HG03064 (cell line): ENCODE results near the gene NT5C2.
A peak's percentile ranks its signal among the peaks of the same experiment; 100 is the strongest.

ENCODE experiments used
- ATAC-seq: cut with Tn5 transposase; IDR thresholded peaks from one replicate; pipeline ENCODE4 v1.9.1; 2021; ENCODE audit warnings: low read depth; ENCODE audit not compliant: unreplicated experiment

Gene NT5C2

DNA sequence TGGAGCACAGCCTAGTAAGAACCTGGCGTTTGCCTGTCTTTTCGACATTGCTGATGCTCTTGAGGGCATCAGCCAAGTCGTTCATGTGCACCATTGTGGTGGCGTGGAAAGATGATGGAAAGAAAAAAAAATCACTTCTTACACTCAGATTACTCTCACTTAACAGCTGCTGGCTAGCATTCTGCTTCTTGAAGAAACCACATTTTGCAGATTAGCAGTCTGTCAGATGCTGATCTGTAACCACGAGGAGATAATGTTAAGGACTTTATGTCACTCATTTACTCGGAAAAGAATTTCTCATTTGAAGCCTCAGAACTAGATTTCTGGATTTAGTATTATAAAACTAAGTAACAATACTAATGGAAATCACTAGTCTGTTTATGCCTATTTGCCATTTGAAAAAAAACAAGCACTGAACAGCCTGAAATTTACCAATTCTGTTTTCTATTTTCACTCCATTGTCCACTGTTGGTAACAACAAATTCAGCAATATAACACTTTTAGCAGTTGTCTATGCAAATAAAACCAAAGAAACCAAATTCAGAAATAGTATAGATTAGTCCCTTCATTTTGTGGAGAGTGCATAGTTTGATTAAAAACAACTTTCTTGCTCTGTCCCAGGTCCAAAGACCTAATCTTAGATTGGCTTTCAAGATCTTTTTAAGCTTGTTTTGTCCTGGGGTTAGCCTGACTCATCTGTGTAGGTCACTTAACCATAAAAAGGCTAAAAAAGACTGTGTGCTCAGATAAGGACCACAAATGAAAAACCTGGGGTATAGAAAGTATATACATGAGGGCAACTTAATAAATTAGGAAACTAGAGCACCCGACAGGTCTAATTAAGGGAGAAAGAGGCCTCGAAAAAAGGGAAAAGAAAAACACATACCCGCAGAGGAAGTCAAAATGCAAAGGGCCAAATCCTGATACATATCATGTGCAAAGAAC, 67.5 kb downstream of the NT5C2 start:
- ATAC-seq: peak; percentile 82

DNA sequence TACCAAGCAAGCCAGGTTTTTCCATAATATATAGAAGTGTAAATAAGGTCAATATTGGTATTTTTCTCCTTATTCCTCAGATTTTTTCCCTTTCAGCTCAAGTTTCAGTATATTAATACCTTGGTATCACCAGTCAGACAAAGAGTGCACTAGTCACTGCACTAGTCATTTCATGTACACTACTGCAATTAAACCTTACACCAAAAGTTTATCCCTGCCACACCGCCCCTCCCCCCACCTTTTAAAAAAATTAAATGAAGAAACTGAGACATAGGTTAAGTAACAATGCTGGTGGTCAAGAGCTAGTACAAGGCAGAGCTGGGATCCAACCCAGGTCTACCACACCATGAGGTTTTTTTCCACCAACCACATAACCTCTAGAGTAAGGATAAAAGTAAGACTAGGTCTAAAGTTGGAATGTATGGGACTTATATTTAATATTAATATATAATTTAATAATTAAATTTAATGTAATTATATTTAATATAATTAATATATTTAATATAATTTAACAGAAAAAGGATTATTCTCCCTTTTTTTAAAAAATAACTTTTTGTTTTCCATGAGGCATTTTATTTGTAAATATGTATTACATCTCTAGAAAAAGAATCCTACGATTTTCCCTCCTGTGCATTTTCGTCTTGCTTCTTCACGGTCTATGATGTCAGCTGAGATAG, 68.5 kb downstream of the NT5C2 start:
- ATAC-seq: no peak

DNA sequence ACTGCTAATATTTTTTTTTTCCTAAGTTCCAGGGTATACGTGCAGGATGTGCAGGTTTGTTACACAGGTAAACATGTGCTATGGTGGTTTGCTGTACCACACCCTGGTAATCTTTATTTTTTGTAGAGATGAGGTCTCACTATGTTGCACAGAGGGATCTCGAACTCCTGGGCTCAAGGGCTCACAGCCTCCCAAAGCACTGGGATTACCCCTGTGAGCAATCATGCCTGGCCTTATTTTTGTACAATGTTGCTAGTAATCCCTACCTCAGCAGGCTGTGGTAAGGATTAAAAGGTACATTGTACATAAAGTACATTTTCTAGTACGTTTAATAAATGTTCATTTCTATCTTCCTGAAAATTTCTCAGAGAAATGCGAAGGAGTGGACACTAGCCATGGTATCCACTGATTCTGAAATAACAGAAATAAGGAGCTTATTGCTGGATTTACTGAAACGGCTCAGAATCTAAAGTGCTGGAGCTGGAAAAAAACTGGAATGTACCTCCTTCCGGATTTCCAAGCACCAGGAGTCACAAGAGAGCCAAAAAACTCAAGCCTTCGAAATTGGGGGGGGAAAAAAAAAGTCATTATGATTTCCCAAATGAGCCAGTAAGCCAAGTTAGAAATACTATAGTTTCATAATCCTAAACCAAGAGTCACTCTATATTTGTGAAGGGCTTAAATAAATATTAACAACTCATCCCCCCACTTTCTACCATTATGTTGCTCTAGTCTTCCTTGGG, 69.6 kb downstream of the NT5C2 start:
- ATAC-seq: no peak

DNA sequence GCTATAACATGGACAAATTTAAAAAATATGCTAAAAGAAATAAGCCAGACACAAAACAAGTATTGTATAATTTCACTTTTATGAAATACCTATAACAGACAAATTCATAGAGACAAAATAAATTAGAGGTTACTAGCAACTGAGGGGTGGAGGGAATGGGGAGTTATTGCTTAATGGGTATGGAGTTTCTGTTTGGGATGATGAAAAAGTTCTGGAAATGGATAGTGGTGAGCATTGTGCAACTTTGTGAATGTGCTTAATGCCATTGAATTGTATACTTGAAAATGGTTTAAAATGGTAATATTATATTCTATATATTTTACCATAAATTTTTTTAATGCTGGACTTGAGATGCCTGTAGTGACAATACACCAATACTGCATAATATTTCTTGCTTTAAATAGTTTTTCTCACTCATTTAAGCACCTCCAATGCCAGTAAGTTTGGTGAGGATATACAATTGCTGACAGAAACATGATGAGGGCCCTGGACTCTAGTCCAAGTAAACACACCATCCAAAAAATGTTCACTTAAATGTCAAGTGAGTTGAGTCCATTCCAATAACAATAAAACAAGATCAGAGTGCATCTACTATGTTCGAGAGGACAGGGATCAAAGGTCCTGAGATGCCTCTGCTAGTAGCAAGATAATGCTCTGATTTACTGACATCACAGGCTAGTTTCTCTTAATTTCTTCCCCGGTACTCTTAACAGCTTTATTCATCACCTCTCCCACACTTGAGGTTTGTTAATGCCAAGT, 71.9 kb downstream of the NT5C2 start:
- ATAC-seq: no peak

DNA sequence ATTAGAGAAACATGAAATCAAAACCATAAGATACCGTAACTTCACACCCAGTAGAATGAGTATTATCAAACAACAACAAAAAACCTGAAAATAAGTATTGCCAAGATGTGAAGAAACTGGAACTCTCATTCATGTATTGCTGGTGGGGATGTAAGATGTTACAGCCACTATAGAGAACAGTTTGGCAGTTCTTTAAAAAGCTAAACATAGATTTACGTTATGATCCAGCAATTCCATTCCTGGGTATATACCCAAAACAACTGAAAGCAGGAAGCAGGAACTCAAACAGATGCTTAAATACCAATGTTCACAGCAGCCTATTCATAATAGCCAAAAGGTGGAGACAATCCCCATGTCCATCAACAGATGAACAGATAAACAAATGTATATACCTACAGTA, 72.5 kb downstream of the NT5C2 start:
- ATAC-seq: no peak

DNA sequence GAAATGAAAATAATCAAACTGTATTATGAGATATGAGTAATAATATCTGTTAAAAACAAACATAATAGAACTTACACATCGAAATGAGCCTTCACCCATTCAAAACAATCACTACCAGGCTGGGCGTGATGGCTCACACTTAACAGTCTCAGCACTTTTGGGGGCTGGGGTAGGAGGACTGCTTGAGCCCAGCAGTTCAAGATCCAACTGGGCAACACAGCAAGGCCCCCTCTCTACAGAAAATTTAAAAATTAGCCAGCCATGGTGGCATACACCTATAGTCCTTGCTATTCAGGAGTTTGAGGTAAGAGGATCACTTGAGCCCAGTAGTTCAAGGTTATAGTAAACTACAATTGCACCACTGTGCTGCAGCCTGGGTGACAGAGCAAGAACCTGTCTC, 75.8 kb downstream of the NT5C2 start:
- ATAC-seq: no peak

DNA sequence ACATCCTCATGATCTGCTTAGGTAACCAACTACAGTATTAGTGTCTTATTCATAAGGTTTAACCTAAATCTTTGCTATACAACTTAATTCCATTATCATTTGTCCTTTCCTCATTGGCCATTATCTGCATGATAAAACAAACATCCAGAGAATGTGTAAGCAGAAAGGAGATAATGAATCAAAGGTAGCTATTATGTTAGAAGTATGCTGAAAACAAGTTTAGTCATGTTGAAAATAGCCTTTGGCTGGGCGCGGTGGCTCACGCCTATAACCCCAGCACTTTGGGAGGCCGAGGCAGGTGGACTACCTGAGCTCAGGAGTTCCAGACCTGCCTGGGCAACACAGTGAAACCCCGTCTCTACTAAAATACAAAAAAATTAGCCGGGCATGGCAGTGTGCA, 78.2 kb downstream of the NT5C2 start:
- no peak for ATAC-seq

DNA sequence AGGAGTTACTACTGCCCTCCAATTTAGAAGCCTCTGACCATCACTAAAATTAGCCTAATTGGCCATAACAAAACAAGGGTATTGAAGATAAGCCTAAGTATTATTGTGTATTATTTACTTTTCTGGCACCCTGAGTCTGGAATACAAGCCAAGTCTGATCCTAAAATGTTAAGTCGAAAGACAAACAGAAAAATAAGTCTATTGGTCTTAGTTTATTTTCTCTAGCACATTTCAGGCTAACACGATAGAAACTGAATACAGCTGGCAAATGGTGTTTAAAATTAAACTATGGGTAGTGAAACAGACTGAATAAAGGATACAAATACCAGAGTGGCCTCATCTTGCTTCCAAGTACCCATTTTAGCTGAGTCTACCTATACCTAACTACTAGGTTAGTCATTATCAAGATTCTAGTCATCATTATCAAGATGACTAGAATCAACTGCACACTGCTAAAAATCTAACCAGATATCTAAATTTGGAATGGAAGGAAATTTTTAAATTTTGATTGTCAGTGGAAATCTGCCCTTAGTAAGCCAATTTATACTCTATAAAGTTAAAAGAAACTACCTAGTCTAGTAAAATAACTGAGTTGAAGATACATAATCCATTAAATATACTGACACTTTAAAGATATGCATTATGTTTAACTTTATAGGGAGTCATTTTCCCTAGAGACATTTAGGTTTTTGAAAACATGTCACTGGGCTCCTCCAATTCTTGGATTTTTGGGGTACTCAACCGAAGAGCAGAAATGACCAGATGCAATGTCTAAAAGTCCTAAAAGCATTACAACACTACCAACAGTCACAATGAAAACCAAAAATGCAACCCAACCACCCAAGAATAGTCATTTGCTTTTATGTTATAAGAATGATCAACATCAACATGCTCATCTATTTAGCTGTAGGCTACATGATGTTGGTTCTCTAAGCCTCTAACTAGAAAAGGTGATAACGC, 80.9 kb downstream of the NT5C2 start:
- peak; percentile 52 for ATAC-seq

DNA sequence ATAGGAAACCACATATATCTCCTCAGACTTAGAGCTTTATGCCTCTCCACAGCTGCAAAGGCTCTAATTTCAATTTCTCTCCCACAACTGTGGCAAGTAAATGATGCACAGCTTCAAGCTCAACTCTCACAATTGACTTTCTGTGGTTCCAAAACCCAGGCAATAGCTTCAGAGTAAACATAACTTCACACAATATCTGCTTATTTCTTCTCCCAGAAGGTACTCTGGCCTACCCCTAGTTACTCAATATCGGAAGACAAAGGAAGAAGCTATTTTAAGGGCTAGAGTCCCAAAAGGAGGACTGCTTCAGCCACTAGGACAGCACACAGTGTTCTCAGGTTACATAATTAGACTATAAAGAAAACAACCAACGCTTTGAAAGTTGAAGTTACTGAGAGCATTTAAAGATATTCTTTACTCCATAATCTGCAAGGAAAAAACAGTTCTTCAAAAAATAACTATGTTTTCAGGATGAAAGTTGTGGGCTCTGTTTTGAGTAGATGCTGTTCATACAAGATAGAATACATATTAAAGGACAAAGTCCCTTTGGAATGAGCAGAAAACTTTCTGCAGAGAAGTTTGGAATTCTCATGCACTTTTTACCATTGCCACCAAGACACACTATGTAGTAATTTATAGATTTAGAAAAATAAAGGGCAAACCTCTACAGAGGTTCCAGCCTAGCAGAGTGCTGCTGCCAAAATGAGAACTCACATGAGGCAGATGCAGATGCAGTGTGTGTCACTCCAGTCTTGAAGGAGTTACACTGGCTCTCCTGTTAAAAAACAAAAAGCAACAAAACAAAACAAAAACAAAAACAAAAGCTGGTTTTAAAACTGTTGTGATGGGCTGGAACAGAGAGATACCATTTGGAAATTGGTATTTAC, 81.8 kb downstream of the NT5C2 start:
- ATAC-seq: peak; percentile 57

DNA sequence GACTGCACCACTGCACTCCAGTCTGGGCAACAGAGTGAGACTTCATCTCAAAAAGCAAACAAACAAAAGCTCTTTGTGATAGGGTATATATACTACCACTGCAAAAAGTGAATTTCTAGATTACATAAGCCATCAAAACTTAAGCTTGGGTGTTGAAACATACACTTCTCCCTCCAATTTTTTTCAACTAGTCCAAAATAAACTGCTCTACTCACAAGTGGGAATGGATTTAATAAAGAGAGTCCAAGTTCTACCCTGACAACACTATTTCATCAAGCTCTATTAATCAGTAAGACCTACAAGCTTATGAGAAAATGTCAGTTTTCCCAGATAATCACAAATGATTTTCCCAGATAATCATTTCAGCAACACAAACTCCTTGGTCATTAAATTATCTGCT, 82.7 kb downstream of the NT5C2 start:
- no peak for ATAC-seq

DNA sequence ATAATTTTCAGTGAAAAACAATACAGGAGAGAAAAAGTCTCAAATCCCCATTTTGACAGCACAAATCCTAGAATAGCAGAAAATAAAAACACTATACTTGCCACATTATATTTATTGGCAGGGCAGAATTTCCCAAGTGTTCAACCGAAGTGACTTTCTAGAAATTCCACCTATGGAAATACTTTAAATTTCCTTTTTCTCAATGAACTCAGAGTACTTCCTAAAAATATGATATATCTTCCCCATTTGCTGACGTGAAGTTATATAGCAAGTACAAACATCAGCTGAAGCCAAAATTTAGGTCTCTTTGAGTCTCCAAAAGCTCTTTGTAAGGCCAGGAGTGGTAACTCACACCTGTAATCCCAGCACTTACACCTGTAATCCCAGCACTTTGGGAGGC, 83.3 kb downstream of the NT5C2 start:
- ATAC-seq: no peak

DNA sequence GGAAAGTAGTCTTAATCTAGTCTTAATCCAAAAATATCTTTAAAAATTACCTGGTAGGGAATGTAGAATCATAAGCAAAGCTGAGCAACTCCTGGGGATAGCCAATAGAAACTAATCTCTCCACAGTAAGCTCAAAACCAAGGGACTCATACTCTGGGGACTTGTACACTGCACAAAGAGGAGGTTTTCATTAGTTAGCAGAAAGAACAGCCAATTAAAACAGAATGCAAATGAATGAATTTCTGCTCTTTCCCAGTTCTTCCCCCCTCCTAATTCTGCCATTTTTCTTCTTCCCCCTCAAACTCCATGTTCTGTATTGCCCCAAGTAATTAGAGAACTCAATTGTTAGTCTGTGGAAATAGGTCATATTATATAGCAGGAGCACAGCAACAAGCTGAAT, 86.5 kb downstream of the NT5C2 start:
- no peak for ATAC-seq

DNA sequence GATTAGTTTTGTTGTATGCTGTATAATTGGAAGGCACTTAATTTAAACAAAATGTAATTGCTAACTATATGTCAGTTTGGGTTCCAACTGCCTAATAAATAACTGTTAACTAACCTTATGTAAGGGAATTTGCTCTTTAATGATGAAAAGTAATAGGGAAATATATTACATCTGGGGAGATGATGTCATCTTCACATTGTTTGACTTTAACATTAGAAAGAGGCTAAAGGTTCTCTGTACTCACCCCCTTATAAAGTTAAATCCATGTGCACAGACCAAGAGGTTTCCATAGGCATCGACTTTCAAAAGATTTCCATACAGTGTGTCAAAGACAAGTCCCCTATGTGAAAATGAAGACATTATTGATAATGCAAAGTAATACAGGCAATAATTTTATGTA, 87.6 kb downstream of the NT5C2 start:
- no peak for ATAC-seq

DNA sequence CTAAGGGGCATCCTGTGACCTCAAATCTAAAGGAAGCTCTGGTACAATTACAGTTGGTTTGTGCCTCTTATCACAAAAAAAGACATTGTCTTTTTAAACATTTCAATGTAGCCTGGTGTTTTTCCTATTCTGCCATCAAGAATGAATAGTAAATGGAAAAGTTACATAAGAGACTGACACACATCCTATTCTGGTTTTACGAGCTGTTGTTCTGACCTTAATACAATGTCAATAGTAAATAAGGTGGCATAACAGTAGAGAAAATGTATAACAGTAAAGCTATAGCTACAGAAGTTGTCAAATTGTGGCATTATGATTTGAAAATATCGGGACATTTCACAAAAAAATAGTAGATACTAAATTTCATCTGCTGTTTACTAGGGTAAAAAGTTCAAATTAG, 88.4 kb downstream of the NT5C2 start:
- ATAC-seq: no peak

DNA sequence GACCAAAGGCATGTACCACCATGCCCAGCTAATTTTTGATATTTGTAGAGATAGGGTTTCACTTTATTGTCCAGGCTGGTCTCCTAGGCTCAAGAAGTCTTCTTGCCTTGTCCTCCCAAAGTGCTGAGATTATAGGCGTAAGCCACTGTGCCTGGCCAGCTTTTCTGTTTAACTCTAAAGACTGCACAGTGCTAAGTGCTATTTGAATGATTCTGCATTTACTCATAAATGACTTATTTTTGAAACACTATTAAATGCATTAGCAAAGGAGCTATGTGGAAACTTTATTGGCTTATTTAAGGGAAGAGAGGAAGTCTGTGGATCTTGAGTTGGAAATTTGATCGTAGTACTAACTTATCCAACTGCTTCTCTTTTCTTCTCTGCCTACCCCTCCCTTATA, 89.1 kb downstream of the NT5C2 start:
- no peak for ATAC-seq

DNA sequence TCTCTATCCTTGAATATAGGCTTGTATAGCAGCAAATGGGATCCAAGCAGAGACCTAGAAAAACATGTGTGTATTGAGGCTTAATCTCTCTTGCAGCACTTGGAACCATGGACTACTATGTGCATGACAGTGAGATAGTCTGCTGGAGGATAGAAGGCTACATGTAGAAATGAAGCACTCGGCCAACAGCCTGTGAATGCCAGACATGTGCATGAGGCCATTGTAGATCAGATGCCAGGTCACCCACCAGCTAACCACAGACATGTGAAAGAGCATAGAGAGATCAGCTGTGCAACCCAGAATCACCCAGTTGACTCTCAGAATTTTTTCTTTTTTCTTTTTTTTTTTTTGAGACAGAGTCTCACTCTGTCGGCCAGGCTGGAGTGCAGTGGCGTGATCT, 90.9 kb downstream of the NT5C2 start:
- no peak for ATAC-seq

DNA sequence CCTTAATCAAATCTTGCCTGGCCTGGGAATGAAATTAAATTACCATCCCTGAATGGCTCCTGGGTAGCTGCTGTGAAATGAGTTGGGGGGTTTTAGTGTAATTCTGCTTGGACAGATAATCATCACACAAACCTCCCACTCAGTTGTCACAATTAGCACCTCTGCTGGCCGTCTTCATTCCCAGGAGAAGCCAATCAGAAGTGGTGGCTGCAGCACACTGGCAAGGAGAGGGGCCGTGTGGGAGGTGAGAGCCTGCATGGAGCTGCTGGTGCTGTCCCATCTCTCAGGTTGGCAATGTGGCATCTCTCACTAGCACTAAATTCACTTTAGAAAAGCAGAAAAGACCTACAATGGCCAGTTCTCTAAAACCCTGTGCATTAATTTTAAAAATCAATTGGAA, 92.5 kb downstream of the NT5C2 start:
- no peak for ATAC-seq

DNA sequence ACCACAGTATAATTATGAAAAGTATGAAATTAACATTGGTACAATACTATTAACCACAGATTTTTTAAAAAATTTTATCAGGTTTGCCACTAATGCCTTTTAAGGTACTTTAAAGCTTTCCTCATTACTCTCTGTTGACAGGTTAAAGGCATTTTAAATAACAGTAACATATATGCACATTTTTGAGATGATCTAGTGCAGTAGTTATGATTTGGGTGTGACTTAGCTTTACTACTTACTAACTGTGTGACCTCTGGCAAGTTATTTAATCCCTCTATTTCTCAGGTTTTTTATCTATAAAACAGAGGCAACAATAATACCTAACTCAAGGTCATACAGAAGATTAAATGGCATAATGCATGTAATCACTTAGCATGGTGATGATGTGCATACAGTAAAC, 94.8 kb downstream of the NT5C2 start:
- no peak for ATAC-seq

DNA sequence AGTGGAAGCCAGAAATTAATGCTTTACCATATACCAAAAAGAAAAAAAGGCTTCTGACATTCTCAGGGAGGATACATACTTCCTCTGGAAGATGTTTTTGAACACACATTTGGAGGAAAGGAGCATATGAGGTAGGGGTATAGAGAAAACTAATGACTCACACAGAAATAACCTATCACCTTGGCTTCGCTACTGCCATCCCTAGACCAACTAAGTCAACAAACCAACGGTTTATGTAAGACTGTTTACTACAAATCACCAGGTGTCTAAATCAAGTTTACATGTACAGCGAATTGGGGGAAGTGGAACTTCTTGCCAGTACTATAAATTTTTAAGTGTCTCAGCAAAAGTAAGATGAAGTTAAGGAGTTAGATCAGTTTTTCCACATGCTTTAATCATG, 96.9 kb downstream of the NT5C2 start:
- ATAC-seq: no peak
